ENCODE measurements around the gene ST3GAL2.
"Not testable (repeated sequence)": the region's sequence is repeated elsewhere in the genome, so short reads cannot be mapped to it uniquely, and the experiment has no call there.

Gene ST3GAL2

DNA sequence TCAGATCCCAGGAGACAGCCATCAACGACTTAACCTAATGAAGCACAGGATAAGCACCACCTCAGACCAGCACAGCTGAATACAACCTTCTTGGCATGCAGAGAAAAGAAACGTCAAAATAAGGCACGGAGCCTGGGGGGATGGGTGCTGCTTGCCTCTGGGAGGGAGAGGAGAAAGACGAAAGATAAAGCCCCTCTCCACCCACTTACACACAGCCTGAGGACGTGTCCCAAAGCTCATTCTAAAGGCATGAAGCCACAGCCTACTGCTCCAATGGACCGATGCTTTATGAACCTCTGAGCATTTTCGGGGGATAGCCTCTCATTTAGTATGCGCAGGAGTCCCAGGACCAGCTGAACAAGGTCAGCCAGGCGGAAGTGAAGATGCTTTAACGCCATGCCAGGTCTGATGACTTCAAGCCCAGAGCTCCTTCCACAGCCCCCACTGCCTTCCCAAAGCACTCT is 31.1 kb downstream of the ST3GAL2 start:
- TF ChIP-seq EZH2 (optimal IDR thresholded peaks at IDR 0.05; ENCODE audit: low read depth, low read length) = no peak
- TF ChIP-seq, protein P1, sequence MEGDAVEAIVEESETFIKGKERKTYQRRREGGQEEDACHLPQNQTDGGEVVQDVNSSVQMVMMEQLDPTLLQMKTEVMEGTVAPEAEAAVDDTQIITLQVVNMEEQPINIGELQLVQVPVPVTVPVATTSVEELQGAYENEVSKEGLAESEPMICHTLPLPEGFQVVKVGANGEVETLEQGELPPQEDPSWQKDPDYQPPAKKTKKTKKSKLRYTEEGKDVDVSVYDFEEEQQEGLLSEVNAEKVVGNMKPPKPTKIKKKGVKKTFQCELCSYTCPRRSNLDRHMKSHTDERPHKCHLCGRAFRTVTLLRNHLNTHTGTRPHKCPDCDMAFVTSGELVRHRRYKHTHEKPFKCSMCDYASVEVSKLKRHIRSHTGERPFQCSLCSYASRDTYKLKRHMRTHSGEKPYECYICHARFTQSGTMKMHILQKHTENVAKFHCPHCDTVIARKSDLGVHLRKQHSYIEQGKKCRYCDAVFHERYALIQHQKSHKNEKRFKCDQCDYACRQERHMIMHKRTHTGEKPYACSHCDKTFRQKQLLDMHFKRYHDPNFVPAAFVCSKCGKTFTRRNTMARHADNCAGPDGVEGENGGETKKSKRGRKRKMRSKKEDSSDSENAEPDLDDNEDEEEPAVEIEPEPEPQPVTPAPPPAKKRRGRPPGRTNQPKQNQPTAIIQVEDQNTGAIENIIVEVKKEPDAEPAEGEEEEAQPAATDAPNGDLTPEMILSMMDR (IDR thresholded peaks at IDR 0.05; ENCODE audit: low read length) = no peak
- TF ChIP-seq EZH2phosphoT487 (IDR thresholded peaks at IDR 0.05; ENCODE audit: low read length) = no peak
- Histone ChIP-seq H3K9me3 (replicated peaks; ENCODE audit: insufficient read depth, low read length) (no peaks in the 10 kb centered on the region), H3K36me3 (replicated peaks; ENCODE audit: insufficient read depth, low read length) (no peaks in the 10 kb centered on the region), H3K9me2 (replicated peaks; ENCODE audit: insufficient read depth, low read length) (no peaks in the 10 kb centered on the region), H4K20me1 (ENCODE audit: insufficient read depth, low read length) (no peaks in the 10 kb centered on the region), H2AFZ (ENCODE audit: low read length) (no peak overlapping the region), H3F3A (ENCODE audit: insufficient read depth, low read length) (peaks cover 18% of the 10 kb centered on the region), H3K4me3 (ENCODE audit: low read length) (no peak overlapping the region), H3K4me2 (ENCODE audit: low read depth, low read length) (no peak overlapping the region), H3K9ac (ENCODE audit: low read length) (no peak overlapping the region), H3K4me1 (ENCODE audit: low read length) (peaks cover 34% of the 10 kb centered on the region), H3K27me3 (replicated peaks; ENCODE audit: insufficient read depth, low read length) (no peaks in the 10 kb centered on the region), H3K27ac (ENCODE audit: low read length) (no peak overlapping the region), H3K79me2 (ENCODE audit: low read length) (peaks cover 12% of the 10 kb centered on the region)
- DNase-seq = no peak

DNA sequence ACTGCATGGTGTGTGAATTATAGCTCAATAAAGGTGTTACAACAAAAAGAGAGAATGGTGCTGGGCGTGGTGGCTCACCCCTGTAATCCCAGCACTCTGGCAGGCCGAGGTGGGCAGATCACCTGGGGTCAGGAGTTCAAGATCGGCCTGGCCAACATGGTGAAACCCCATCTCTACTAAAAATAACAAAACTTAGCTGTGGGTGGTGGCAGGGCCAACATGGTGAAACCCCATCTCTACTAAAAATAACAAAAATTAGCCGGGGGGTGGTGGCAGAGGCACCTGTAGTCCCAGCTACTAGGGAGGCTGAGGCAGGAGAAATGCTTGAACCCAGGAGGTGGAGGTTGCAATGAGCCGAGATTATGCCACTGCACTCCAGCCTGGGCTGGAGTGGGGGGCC is 32.8 kb downstream of the ST3GAL2 start:
- peaks cover 18% of the 10 kb centered on the region for H3F3A ChIP-seq (ENCODE audit: insufficient read depth, low read length)
- DNase-seq = peak; percentile 54
- not testable (repeated sequence) for H3K9me2 ChIP-seq (replicated peaks; ENCODE audit: insufficient read depth, low read length); H3K9me3 ChIP-seq (replicated peaks; ENCODE audit: insufficient read depth, low read length); H3K36me3 ChIP-seq (replicated peaks; ENCODE audit: insufficient read depth, low read length); H3K4me3 ChIP-seq (ENCODE audit: low read length); H3K9ac ChIP-seq (ENCODE audit: low read length); H4K20me1 ChIP-seq (ENCODE audit: insufficient read depth, low read length); H3K27ac ChIP-seq (ENCODE audit: low read length); H2AFZ ChIP-seq (ENCODE audit: low read length); H3K27me3 ChIP-seq (replicated peaks; ENCODE audit: insufficient read depth, low read length)
- peaks cover 35% of the 10 kb centered on the region for H3K4me1 ChIP-seq (ENCODE audit: low read length)
- H3K4me2 ChIP-seq (ENCODE audit: low read depth, low read length) = peak overlapping the region; percentile 18; the same call in 1 of the 2 replicates
- H3K79me2 ChIP-seq (ENCODE audit: low read length) = peaks cover 13% of the 10 kb centered on the region

DNA sequence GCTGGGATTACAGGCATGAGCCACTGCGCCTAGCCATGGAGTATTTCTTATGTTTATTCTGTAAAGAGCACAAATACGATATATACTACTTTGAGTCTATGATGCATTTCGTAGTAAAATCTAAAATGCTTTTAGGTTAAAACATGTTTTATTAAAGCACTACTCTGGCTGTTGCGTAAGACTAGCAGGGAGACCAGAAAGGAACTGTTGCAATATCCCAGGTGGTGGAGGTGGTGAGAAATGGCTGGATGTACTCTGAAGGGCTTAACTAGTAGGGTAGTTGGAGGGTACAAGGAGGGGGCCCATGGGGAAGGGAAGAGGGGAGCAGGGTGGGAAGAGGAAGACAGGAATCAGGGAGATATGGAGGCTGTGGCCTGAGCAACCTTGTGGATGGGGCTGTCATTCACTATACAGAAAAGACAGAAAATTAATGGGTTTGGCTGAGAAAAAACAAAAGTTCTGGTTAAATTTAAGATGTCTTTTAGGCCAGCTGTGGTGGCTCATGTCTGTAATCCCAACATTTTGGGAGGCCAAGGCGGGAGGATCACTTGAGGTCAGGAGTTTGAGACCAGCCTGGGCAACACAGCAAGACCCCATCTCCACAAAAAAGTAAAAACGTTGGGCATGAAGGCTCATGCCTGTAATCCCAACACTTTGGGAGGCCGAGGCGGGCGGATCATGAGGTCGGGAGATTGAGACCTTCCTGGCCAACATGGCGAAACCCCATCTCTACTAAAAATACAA is 35.8 kb downstream of the ST3GAL2 start:
- Histone ChIP-seq H4K20me1 (ENCODE audit: insufficient read depth, low read length) (no peaks in the 10 kb centered on the region), H3K9ac (ENCODE audit: low read length) (peak overlapping the region; percentile 72), H3K27me3 (replicated peaks; ENCODE audit: insufficient read depth, low read length) (no peaks in the 10 kb centered on the region), H3K9me2 (replicated peaks; ENCODE audit: insufficient read depth, low read length) (no peaks in the 10 kb centered on the region), H3K27ac (ENCODE audit: low read length) (peak overlapping the region; percentile 91; the same call in 1 of the 2 replicates), H2AFZ (ENCODE audit: low read length) (no peak overlapping the region), H3K4me1 (ENCODE audit: low read length) (peaks cover 35% of the 10 kb centered on the region), H3K9me3 (replicated peaks; ENCODE audit: insufficient read depth, low read length) (no peaks in the 10 kb centered on the region), H3F3A (ENCODE audit: insufficient read depth, low read length) (peaks cover 18% of the 10 kb centered on the region), H3K79me2 (ENCODE audit: low read length) (peaks cover 13% of the 10 kb centered on the region), H3K4me3 (ENCODE audit: low read length) (no peak overlapping the region), H3K4me2 (ENCODE audit: low read depth, low read length) (no peak overlapping the region; the same call in 1 of the 2 replicates), H3K36me3 (replicated peaks; ENCODE audit: insufficient read depth, low read length) (no peaks in the 10 kb centered on the region)
- DNase-seq = no peak
- TF ChIP-seq EZH2phosphoT487 (IDR thresholded peaks at IDR 0.05; ENCODE audit: low read length) = no peak
- TF ChIP-seq EZH2 (optimal IDR thresholded peaks at IDR 0.05; ENCODE audit: low read depth, low read length) = no peak
- TF ChIP-seq, protein P1 (IDR thresholded peaks at IDR 0.05; ENCODE audit: low read length) = no peak

DNA sequence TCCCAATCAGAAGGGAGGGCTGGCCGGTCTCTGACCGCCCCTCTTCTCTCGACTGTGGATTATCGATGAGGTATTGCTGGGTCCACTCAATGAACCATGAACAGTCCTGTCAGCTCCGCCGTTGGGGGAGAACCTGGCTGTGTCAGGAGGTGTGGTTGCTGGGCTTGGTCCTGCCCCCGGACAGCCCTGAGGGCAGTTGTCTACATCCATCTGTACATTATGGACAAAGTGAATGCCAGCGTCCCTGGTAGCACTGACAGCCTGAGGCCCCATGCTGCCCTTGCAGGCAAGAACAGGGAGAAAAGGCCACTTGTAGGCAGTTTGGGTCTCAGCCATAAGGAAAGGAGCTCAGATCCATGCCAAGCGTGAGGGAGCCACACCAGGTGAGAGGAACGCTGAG is 38.9 kb downstream of the ST3GAL2 start:
- no peak overlapping the region for H2AFZ ChIP-seq (ENCODE audit: low read length)
- H3K36me3 ChIP-seq (replicated peaks; ENCODE audit: insufficient read depth, low read length) = no peaks in the 10 kb centered on the region
- peaks cover 4% of the 10 kb centered on the region; the same call in 1 of the 2 replicates for H3K79me2 ChIP-seq (ENCODE audit: low read length)
- no peak overlapping the region for H3K4me3 ChIP-seq (ENCODE audit: low read length)
- no peak overlapping the region for H3K27ac ChIP-seq (ENCODE audit: low read length)
- H3K9ac ChIP-seq (ENCODE audit: low read length) = no peak overlapping the region
- H3K9me2 ChIP-seq (replicated peaks; ENCODE audit: insufficient read depth, low read length) = no peaks in the 10 kb centered on the region
- H3K27me3 ChIP-seq (replicated peaks; ENCODE audit: insufficient read depth, low read length) = no peaks in the 10 kb centered on the region
- H3K4me2 ChIP-seq (ENCODE audit: low read depth, low read length) = no peak overlapping the region
- DNase-seq = no peak
- H4K20me1 ChIP-seq (ENCODE audit: insufficient read depth, low read length) = no peaks in the 10 kb centered on the region
- H3F3A ChIP-seq (ENCODE audit: insufficient read depth, low read length) = peaks cover 18% of the 10 kb centered on the region
- H3K4me1 ChIP-seq (ENCODE audit: low read length) = peaks cover 16% of the 10 kb centered on the region
- TF ChIP-seq, protein P1 (IDR thresholded peaks at IDR 0.05; ENCODE audit: low read length) = no peak
- TF ChIP-seq EZH2phosphoT487 (IDR thresholded peaks at IDR 0.05; ENCODE audit: low read length) (no peak), EZH2 (optimal IDR thresholded peaks at IDR 0.05; ENCODE audit: low read depth, low read length) (no peak)
- no peaks in the 10 kb centered on the region for H3K9me3 ChIP-seq (replicated peaks; ENCODE audit: insufficient read depth, low read length)

Data from MM.1S (cell line).